SU-DHL-6 (cell line): ENCODE measurements around the gene ISY1.

Source experiments
- EZH2phosphoT487 ChIP-seq: fragments of 200-600 bp; sonication (generic), shearing (Covaris generic); conservative IDR thresholded peaks from 2 replicates; pipeline ENCODE4 v1.6.1; 2018; ENCODE audit warnings: mild to moderate bottlenecking, antibody characterized with exemption, low read length, moderate library complexity, mixed read lengths
- TF ChIP-seq, protein P1 (sequence below): fragments of 200-600 bp; sonication (generic); IDR thresholded peaks from one replicate; pipeline ENCODE4 v1.5.1; 2017; ENCODE audit warnings: antibody characterized with exemption, mild to moderate bottlenecking, low read length, moderate library complexity; ENCODE audit not compliant: insufficient read depth, poor library complexity, severe bottlenecking

DNA sequence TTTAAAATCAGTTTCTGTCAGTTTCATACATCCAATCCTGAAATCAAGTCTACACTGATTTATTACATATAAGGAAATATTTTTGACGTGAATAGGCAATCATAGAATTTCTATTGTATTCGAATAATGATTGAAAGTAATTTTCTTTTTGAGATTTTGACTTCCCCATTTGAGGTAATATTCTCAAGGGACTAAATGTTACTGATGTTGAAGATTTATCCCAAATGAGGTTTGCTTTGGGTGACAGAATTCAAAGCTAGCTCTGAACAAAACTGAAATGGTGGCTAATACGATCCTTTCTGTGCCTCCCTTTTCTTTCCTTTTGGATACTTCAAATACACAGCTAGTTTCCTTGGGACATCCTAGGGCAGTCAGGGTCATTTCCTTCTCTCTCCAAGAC is 35.7 kb upstream of the ISY1 start:
- TF ChIP-seq, protein P1, sequence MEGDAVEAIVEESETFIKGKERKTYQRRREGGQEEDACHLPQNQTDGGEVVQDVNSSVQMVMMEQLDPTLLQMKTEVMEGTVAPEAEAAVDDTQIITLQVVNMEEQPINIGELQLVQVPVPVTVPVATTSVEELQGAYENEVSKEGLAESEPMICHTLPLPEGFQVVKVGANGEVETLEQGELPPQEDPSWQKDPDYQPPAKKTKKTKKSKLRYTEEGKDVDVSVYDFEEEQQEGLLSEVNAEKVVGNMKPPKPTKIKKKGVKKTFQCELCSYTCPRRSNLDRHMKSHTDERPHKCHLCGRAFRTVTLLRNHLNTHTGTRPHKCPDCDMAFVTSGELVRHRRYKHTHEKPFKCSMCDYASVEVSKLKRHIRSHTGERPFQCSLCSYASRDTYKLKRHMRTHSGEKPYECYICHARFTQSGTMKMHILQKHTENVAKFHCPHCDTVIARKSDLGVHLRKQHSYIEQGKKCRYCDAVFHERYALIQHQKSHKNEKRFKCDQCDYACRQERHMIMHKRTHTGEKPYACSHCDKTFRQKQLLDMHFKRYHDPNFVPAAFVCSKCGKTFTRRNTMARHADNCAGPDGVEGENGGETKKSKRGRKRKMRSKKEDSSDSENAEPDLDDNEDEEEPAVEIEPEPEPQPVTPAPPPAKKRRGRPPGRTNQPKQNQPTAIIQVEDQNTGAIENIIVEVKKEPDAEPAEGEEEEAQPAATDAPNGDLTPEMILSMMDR = no peak
- TF ChIP-seq EZH2phosphoT487 = no peak
